ENCODE data around the gene ACACB.

Gene ACACB

DNA sequence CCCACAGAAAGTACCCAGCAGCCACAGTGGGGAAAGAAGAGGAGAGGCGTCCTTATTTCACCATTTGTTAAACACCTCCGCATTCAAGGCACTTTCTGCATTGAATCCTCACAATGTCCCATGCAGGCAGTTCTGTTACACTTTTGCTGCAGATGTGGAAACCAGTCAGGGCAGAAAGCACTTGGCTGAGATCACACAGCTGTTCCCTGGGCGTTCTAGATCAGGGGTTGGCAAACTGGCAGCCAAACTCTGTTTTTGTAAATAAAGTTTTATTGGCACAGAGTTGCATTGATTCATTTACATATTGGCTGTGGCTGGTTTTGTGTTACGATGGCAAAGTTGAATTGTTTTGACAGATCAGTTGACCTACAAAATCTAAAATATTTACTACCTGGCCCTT, 172.6 kb downstream of the ACACB start:
- TF ChIP-seq, protein P1, sequence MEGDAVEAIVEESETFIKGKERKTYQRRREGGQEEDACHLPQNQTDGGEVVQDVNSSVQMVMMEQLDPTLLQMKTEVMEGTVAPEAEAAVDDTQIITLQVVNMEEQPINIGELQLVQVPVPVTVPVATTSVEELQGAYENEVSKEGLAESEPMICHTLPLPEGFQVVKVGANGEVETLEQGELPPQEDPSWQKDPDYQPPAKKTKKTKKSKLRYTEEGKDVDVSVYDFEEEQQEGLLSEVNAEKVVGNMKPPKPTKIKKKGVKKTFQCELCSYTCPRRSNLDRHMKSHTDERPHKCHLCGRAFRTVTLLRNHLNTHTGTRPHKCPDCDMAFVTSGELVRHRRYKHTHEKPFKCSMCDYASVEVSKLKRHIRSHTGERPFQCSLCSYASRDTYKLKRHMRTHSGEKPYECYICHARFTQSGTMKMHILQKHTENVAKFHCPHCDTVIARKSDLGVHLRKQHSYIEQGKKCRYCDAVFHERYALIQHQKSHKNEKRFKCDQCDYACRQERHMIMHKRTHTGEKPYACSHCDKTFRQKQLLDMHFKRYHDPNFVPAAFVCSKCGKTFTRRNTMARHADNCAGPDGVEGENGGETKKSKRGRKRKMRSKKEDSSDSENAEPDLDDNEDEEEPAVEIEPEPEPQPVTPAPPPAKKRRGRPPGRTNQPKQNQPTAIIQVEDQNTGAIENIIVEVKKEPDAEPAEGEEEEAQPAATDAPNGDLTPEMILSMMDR (IDR thresholded peaks at IDR 0.05; ENCODE audit: extremely low read depth, missing control alignments): no peak

DNA sequence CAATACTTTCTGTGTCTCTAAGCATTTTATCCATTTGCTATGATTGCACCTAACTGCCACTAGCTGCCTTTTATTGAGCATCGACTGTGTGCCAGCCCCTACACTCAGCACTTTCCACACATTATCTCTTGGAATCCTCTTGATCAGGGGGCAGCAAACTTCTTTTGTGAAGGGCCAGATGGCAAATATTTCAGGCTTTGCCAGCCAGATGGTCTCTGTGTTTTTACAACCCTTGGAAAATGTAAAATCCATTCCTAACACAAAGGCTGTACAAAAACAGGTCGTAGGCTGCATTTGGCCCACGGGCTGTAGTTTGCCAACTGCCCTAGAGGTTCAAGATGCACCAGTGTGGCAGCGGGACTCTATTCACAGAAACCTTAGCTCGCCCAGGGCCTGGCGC, 173.2 kb downstream of the ACACB start:
- TF ChIP-seq, protein P1 (IDR thresholded peaks at IDR 0.05; ENCODE audit: extremely low read depth, missing control alignments): no peak
- DNase-seq (ENCODE audit: low spot score): no peak

More for the DNA sequence above, 172.6 kb downstream of the ACACB start:
- DNase-seq (ENCODE audit: low spot score): no peak

DNA sequence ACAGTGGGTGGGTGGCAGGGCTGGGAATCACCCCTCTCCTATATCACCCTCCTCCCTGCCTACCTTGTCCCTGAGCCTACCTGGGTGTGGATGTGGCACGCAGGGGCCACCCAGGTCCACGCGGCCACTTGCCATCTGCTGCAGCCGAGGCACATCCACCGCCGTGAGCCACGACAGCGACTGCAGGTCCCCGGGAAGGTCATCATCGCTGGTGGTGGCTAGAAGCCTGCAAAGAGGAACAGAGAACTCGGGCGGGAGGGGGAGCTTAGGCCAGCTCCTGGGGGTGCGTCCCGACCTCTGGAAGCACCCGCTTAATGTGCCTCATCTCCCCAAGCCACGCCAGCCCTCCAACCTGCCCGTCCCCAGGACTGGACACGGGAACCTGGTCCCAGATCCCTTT, 173.7 kb downstream of the ACACB start:
- DNase-seq (ENCODE audit: low spot score): no peak
- TF ChIP-seq, protein P1 (IDR thresholded peaks at IDR 0.05; ENCODE audit: extremely low read depth, missing control alignments): no peak

DNA sequence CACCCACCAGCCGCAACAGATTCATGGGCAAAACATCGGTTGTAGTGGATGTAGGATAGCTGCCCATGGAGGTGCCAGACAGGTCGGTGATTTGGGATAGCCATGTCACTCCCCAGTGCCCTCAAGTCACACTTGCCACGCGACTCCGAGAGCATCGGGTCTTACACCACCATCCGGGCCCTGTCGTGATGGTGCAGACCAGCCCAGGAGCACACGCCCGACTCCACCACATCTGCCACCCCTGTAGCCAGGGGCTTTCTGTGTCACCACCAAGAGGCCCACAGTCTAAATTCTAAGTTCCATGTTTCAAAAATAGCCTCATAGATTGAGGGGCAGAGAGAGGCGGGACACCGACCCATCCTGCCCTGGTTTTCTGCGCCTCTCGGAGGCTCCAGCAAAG, 174.7 kb downstream of the ACACB start:
- DNase-seq (ENCODE audit: low spot score): no peak
- TF ChIP-seq, protein P1 (IDR thresholded peaks at IDR 0.05; ENCODE audit: extremely low read depth, missing control alignments): no peak

DNA sequence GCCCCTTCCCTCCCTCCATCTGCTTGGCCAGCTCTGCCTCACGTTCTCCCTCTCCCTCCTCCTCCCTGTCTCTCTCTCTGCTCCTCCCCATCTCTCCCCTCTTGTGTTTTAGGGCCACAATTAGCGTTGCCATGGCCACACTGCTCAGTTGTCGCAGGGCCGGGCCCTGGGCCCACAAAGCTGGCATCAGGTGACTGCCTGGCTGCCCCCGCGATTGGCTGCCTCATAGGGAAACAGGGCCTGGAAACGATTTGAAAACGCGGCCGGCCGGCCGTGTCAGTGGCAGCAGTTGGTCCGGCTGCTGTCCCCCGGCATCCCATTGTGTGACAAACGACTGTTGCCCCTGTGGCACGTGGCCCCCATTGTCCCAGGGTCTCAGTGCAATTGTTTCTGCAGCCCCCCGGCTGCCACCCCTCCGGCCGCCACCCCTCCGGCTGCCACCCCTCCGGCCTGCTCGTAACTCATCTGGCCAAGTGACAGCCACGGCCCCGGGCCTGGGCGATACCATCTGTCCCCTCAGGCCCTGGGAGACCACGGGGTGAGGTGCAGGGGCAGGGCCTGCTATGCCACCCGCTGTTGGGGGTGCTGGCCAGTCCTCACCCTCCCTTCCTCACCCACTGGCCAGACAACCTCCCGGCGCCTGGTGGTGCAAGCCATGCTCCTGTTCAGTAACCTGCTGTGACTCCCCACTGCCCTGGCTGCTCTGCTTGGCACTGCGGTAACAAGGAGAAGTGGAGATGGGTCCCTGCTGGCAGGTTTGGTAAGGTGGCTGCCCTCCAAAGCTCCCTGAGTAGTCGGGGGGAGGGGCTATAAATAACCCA, 175.3 kb downstream of the ACACB start:
- no peak for DNase-seq (ENCODE audit: low spot score)
- TF ChIP-seq, protein P1 (IDR thresholded peaks at IDR 0.05; ENCODE audit: extremely low read depth, missing control alignments): no peak

DNA sequence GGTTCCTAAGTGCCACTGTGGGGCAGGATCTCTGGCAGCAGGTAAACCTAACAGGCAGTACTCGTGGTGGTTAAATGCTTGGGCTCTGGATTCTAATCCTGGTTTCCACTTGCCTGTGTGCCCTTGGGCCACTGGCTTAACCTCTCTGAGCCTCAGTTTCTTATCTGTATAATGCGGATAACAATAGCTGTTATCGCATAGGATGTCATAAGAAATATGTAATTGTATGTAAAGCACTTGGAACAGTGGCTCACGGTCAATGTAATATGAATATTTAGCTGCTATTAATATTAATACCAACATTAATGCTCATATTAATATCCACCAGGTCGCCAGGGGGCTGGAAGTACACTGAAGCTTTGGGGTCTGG, 175.9 kb downstream of the ACACB start:
- TF ChIP-seq, protein P1 (IDR thresholded peaks at IDR 0.05; ENCODE audit: extremely low read depth, missing control alignments): no peak
- no peak for DNase-seq (ENCODE audit: low spot score)

DNA sequence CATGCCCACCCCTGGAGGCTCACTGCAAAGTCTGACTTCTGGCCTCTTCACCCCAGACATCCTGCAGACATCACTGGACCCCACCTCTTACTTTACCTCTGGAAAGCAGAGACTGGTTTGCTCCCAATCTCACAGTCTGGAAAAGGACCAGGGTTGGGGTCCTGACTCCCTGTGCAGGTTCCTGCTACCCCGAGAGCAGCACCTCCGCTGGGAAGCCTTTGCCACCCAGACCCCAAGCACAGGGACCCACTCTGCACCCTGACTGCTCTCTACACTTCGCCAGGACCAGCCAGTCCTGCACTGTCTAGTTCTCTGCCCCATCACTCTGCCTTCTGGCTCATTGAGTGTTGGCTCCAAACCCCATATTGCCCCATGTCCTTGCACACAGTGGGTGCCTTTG, 176.7 kb downstream of the ACACB start:
- TF ChIP-seq, protein P1 (IDR thresholded peaks at IDR 0.05; ENCODE audit: extremely low read depth, missing control alignments): no peak
- no peak for DNase-seq (ENCODE audit: low spot score)

All from GM20000 (cell line).